ENCODE measurements around the gene AFDN.

The AFDN gene

DNA sequence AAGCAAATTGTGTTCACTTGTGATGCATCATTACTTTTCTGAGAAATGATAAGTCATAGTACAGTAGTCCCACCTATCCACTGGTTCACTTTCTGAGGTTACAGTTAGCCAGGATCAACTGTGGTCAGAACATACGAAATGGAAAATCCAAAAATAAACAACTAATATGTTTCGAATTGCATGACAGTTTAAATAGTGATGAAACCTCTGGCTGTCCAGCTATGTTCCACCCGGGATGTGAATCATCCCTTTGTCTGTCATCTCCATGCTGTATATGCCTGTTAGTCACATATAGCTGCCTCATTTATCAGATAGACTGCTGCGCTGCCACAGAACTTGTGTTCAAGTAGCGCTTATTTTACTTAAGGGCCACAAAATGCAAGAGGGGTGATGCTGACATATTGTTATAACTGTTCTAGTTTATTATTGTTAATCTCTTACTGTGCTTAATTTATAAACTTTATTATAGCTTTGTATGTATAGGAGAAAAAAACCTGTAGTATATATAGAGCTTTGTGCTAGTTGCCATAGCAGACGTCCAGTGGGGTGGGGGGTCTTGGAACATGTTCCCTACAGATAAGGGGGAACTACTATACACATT, 29.2 kb downstream of the AFDN start:
- no peak overlapping the region for H3K23ac ChIP-seq (ENCODE audit: low read depth, low read length, poor library complexity)
- H3K27me3 ChIP-seq (ENCODE audit: control insufficient read depth in 3 of 3, insufficient read depth in 3 of 3, low read depth in 1 of 3, low read length in 3 of 3), result no peaks in the 10 kb centered on the region
- no peak overlapping the region for H3K14ac ChIP-seq (ENCODE audit: low read length)
- H2BK120ac ChIP-seq (ENCODE audit: low read depth, low read length), result no peak overlapping the region
- peaks cover 10% of the 10 kb centered on the region in 2 donors for H3K4me1 ChIP-seq (ENCODE audit: control insufficient read depth in 2 of 2, insufficient read depth in 1 of 2, low read depth in 1 of 2, low read length in 2 of 2)
- H2AK5ac ChIP-seq (ENCODE audit: low read depth, low read length), result no peak overlapping the region
- H3K4me3 ChIP-seq (ENCODE audit: low read length in 2 of 2), result no peak overlapping the region
- peaks cover 2% of the 10 kb centered on the region for H3K79me1 ChIP-seq (ENCODE audit: low read depth, low read length)
- no peak overlapping the region for H2BK12ac ChIP-seq (ENCODE audit: low read length)
- H3K4me2 ChIP-seq (ENCODE audit: insufficient read depth, low read length, poor library complexity, severe bottlenecking), result no peak overlapping the region
- H4K91ac ChIP-seq (ENCODE audit: low read depth, low read length, poor library complexity), result no peak overlapping the region
- DNase-seq (ENCODE audit: low spot score), result no peak
- no peak overlapping the region for H3K18ac ChIP-seq (ENCODE audit: low read length)
- no peak overlapping the region for H3K9ac ChIP-seq (ENCODE audit: low read depth, low read length, poor library complexity)
- H3K27ac ChIP-seq (replicated peaks; ENCODE audit: low read length), result no peak overlapping the region
- no peak overlapping the region for H2BK15ac ChIP-seq (ENCODE audit: low read length)
- H3K4ac ChIP-seq (ENCODE audit: low read length), result no peak overlapping the region
- H2BK5ac ChIP-seq (ENCODE audit: low read length), result no peak overlapping the region
- H2AFZ ChIP-seq (ENCODE audit: low read length), result no peak overlapping the region
- no peak overlapping the region for H4K8ac ChIP-seq (ENCODE audit: low read depth, low read length)
- WGBS, 2 donors (ENCODE audit: extremely low coverage in 2 of 2, insufficient read length in 2 of 2, insufficient replicate concordance in 1 of 2), result no CpG with 5 or more reads among the region's 6 CpGs
- H3K36me3 ChIP-seq (replicated peaks in 1 of 2; ENCODE audit: control insufficient read depth in 2 of 2, insufficient read depth in 2 of 2, low read length in 2 of 2), result no peaks in the 10 kb centered on the region
- H3K9me3 ChIP-seq (replicated peaks in 1 of 2; ENCODE audit: control insufficient read depth in 2 of 2, insufficient read depth in 1 of 2, low read depth in 1 of 2, low read length in 2 of 2), result no peaks in the 10 kb centered on the region

DNA sequence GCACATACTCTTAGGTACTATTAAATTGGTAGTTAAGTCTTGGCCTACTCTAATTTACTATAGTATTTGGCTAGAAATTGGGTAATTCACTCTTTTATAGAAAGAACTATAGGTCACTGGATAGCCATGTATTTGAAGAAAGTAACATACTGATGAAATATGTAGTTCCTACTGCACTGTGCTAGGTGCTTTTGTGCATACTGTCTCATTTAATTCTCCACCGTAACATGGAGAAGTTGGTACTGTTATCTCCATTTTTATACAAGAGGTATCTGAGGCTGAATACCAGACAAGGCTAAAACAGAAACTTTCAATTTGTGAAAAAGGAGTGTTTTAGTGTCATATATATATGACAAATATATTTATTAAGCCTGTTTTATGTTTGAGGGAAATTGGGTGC, 29.8 kb downstream of the AFDN start:
- no peak overlapping the region for H2BK15ac ChIP-seq (ENCODE audit: low read length)
- no peak overlapping the region for H3K14ac ChIP-seq (ENCODE audit: low read length)
- H3K4me3 ChIP-seq (ENCODE audit: low read length in 2 of 2), result no peak overlapping the region
- no peak overlapping the region for H3K9ac ChIP-seq (ENCODE audit: low read depth, low read length, poor library complexity)
- H3K4me2 ChIP-seq (ENCODE audit: insufficient read depth, low read length, poor library complexity, severe bottlenecking), result no peak overlapping the region
- WGBS, 2 donors (ENCODE audit: extremely low coverage in 2 of 2, insufficient read length in 2 of 2, insufficient replicate concordance in 1 of 2), result no CpG with 5 or more reads among the region's 1 CpG
- no peak overlapping the region for H4K8ac ChIP-seq (ENCODE audit: low read depth, low read length)
- no peak overlapping the region for H2BK120ac ChIP-seq (ENCODE audit: low read depth, low read length)
- H3K79me1 ChIP-seq (ENCODE audit: low read depth, low read length), result peaks cover 2% of the 10 kb centered on the region
- H4K91ac ChIP-seq (ENCODE audit: low read depth, low read length, poor library complexity), result no peak overlapping the region
- no peaks in the 10 kb centered on the region for H3K36me3 ChIP-seq (replicated peaks in 1 of 2; ENCODE audit: control insufficient read depth in 2 of 2, insufficient read depth in 2 of 2, low read length in 2 of 2)
- H3K9me3 ChIP-seq (replicated peaks in 1 of 2; ENCODE audit: control insufficient read depth in 2 of 2, insufficient read depth in 1 of 2, low read depth in 1 of 2, low read length in 2 of 2), result no peaks in the 10 kb centered on the region
- no peak overlapping the region for H3K4ac ChIP-seq (ENCODE audit: low read length)
- no peak overlapping the region for H2AFZ ChIP-seq (ENCODE audit: low read length)
- H3K27me3 ChIP-seq (ENCODE audit: control insufficient read depth in 3 of 3, insufficient read depth in 3 of 3, low read depth in 1 of 3, low read length in 3 of 3), result no peaks in the 10 kb centered on the region
- DNase-seq (ENCODE audit: low spot score), result no peak
- no peak overlapping the region for H2AK5ac ChIP-seq (ENCODE audit: low read depth, low read length)
- no peak overlapping the region for H3K23ac ChIP-seq (ENCODE audit: low read depth, low read length, poor library complexity)
- peaks cover 10 to 12% of the 10 kb centered on the region in 2 donors for H3K4me1 ChIP-seq (ENCODE audit: control insufficient read depth in 2 of 2, insufficient read depth in 1 of 2, low read depth in 1 of 2, low read length in 2 of 2)
- H3K27ac ChIP-seq (replicated peaks; ENCODE audit: low read length), result no peak overlapping the region
- H2BK5ac ChIP-seq (ENCODE audit: low read length), result no peak overlapping the region
- no peak overlapping the region for H2BK12ac ChIP-seq (ENCODE audit: low read length)
- no peak overlapping the region for H3K18ac ChIP-seq (ENCODE audit: low read length)

- Histone ChIP-seq H4K91ac (ENCODE audit: low read depth, low read length, poor library complexity) (no peak overlapping the region), H2AK5ac (ENCODE audit: low read depth, low read length) (no peak overlapping the region), H3K79me1 (ENCODE audit: low read depth, low read length) (peaks cover 2% of the 10 kb centered on the region), H2AFZ (ENCODE audit: low read length) (no peak overlapping the region), H4K8ac (ENCODE audit: low read depth, low read length) (no peak overlapping the region), H3K4me2 (ENCODE audit: insufficient read depth, low read length, poor library complexity, severe bottlenecking) (no peak overlapping the region), H3K14ac (ENCODE audit: low read length) (no peak overlapping the region), H2BK120ac (ENCODE audit: low read depth, low read length) (no peak overlapping the region), H3K4me3 (ENCODE audit: low read length in 2 of 2) (no peak overlapping the region), H3K27me3 (ENCODE audit: control insufficient read depth in 3 of 3, insufficient read depth in 3 of 3, low read depth in 1 of 3, low read length in 3 of 3) (no peaks in the 10 kb centered on the region), H3K27ac (replicated peaks; ENCODE audit: low read length) (no peak overlapping the region), H2BK15ac (ENCODE audit: low read length) (no peak overlapping the region), H3K23ac (ENCODE audit: low read depth, low read length, poor library complexity) (no peak overlapping the region), H3K18ac (ENCODE audit: low read length) (no peak overlapping the region), H3K36me3 (replicated peaks in 1 of 2; ENCODE audit: control insufficient read depth in 2 of 2, insufficient read depth in 2 of 2, low read length in 2 of 2) (no peaks in the 10 kb centered on the region), H3K4ac (ENCODE audit: low read length) (no peak overlapping the region), H3K9ac (ENCODE audit: low read depth, low read length, poor library complexity) (no peak overlapping the region), H2BK12ac (ENCODE audit: low read length) (no peak overlapping the region), H3K9me3 (replicated peaks in 1 of 2; ENCODE audit: control insufficient read depth in 2 of 2, insufficient read depth in 1 of 2, low read depth in 1 of 2, low read length in 2 of 2) (no peaks in the 10 kb centered on the region), H3K4me1 (ENCODE audit: control insufficient read depth in 2 of 2, insufficient read depth in 1 of 2, low read depth in 1 of 2, low read length in 2 of 2) (peaks cover 10 to 15% of the 10 kb centered on the region in 2 donors), H2BK5ac (ENCODE audit: low read length) (no peak overlapping the region)
- WGBS, 2 donors (ENCODE audit: extremely low coverage in 2 of 2, insufficient read length in 2 of 2, insufficient replicate concordance in 1 of 2), result 100% methylated on average over 1 of the region's 5 CpGs; no CpG with 5 or more reads in 1 of the 2 donors
- no peak for DNase-seq (ENCODE audit: low spot score)
These were observed 30.4 kb downstream of the AFDN start for GRCh38 chr6:167856999-167857660.

DNA sequence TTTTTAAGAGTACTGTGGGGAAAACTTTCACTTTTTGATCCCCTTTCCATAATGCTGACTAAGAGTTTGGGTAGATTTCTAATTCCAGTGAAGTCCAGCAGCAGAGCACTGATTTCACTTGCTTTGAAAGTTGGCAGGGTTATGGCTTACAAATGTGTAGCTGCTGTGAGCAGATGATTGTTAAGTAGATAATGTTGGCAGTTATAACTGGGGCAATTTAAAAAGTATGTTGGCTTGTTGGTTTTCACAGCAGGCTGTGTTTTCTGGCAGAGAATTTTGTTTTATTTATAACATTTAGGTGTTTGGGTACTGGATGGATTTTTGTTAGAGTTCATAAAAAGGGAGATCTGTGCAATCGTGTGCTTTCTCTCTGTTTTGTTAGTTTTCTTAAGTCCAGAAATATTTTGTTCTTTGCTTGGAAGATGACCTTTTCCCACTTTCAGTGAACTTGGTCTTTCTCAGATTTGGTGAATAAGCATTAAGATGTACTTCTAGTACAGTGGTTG, 31.4 kb downstream of the AFDN start:
- Histone ChIP-seq H3K4me2 (ENCODE audit: insufficient read depth, low read length, poor library complexity, severe bottlenecking) (no peak overlapping the region), H2BK12ac (ENCODE audit: low read length) (no peak overlapping the region), H3K4ac (ENCODE audit: low read length) (no peak overlapping the region)

More for the DNA sequence above, 31.4 kb downstream of the AFDN start:
- H2BK120ac ChIP-seq (ENCODE audit: low read depth, low read length), result no peak overlapping the region
- no peak overlapping the region for H3K23ac ChIP-seq (ENCODE audit: low read depth, low read length, poor library complexity)
- no peaks in the 10 kb centered on the region for H3K27me3 ChIP-seq (ENCODE audit: control insufficient read depth in 3 of 3, insufficient read depth in 3 of 3, low read depth in 1 of 3, low read length in 3 of 3)
- no peaks in the 10 kb centered on the region for H3K9me3 ChIP-seq (replicated peaks in 1 of 2; ENCODE audit: control insufficient read depth in 2 of 2, insufficient read depth in 1 of 2, low read depth in 1 of 2, low read length in 2 of 2)
- no peak overlapping the region for H4K91ac ChIP-seq (ENCODE audit: low read depth, low read length, poor library complexity)
- H2BK5ac ChIP-seq (ENCODE audit: low read length), result no peak overlapping the region
- no peak overlapping the region for H2AK5ac ChIP-seq (ENCODE audit: low read depth, low read length)
- DNase-seq (ENCODE audit: low spot score), result no peak
- H3K14ac ChIP-seq (ENCODE audit: low read length), result no peak overlapping the region
- WGBS, 2 donors (ENCODE audit: extremely low coverage in 2 of 2, insufficient read length in 2 of 2, insufficient replicate concordance in 1 of 2), result no CpG with 5 or more reads among the region's 1 CpG
- H3K27ac ChIP-seq (replicated peaks; ENCODE audit: low read length), result no peak overlapping the region
- H3K18ac ChIP-seq (ENCODE audit: low read length), result no peak overlapping the region
- peaks cover 10 to 15% of the 10 kb centered on the region in 2 donors for H3K4me1 ChIP-seq (ENCODE audit: control insufficient read depth in 2 of 2, insufficient read depth in 1 of 2, low read depth in 1 of 2, low read length in 2 of 2)
- H3K36me3 ChIP-seq (replicated peaks in 1 of 2; ENCODE audit: control insufficient read depth in 2 of 2, insufficient read depth in 2 of 2, low read length in 2 of 2), result no peaks in the 10 kb centered on the region
- H4K8ac ChIP-seq (ENCODE audit: low read depth, low read length), result no peak overlapping the region
- H2AFZ ChIP-seq (ENCODE audit: low read length), result no peak overlapping the region
- H2BK15ac ChIP-seq (ENCODE audit: low read length), result no peak overlapping the region
- no peak overlapping the region for H3K9ac ChIP-seq (ENCODE audit: low read depth, low read length, poor library complexity)
- H3K4me3 ChIP-seq (ENCODE audit: low read length in 2 of 2), result no peak overlapping the region
- H3K79me1 ChIP-seq (ENCODE audit: low read depth, low read length), result peaks cover 2% of the 10 kb centered on the region

Measured in neuronal stem cell (in vitro differentiated cells).